Stimulated activated CD4-positive, alpha-beta T cell treated with anti-CD3 and anti-CD28 coated beads, Interleukin-1b, Interleukin-23, amount 100 ng/mL, for 48 hours (primary cell): ENCODE data around the gene P2RY6.

Source experiments
- DNase-seq: peaks from one replicate; pipeline ENCODE4 v3.0.0-alpha.2; 2020

P2RY6 gene

DNA sequence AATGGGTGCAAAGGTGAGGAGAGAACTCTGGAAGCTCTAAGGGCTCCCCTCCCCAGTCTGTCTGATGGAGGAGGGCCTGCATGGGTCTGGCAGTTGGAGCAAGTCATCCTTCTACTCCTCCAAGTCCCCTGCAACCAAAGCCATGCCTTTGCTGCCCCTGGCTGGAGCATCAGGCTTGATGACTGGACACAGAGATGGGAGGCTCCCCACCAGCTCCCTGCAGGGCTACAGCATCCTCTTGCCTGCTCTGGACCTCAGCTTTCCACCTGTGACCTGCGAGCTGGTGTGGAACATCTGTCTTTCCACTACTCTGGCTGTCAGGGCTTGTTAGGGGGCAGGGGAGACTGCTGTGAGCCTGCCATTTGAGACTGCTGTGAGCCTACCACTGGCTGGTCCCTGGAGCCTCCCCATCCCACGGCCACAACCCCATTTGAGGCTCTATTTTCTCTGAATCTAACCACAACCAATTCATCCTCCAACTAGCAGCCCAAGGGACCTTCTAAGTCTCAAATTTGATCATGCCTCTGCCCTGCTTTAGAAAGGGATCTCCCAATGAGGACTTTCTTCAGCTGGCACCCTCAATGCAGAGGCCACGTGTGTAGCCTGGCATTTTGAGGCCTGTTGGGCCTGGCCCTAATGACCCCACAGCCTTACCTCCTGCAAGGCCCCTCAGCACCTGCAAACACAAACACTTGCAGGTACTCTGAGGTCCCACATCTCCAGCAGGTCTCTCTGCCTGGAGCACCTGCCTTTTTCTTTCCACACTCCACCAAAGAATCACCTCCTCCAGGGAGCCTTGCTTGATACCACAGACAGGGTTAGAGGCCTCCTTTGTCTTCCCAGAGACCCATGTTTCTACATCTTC lies 9.9 kb downstream of the P2RY6 start:
- DNase-seq = no peak

DNA sequence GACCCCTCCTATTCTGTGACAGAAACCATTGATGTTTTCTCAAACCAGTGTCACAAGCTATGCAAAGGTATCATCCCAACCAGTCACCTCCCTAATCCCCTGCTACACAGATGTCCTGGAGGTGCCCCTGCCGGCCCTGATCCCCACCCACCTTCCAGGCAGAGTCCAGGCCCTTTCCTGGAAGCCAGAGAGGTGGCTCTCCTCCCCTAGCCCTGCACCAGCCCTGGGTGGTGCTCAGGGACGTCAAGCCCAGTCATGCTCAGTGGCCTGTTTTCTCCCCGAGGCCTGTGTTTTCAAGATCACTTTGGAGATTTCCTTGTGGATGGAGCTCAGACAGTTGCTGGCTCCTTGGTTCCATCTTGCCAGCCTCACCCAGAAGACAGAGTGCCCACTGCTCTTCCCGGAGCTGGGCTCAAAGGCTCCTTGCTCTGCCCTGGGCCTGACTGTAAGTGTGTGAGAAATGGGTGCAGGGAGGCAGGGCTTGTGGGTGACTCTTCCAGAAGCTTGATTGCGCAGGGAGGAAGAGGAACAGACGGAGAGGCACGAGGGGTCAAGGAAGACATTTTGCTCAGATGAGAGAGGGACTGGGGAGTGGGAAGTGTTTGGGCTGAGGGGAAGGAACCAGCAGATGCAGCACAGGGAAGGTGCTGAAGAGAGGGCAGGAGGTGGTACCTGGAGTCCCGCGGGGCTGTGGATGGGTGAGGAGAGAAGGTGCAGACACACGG lies 11.3 kb downstream of the P2RY6 start:
- DNase-seq = no peak

DNA sequence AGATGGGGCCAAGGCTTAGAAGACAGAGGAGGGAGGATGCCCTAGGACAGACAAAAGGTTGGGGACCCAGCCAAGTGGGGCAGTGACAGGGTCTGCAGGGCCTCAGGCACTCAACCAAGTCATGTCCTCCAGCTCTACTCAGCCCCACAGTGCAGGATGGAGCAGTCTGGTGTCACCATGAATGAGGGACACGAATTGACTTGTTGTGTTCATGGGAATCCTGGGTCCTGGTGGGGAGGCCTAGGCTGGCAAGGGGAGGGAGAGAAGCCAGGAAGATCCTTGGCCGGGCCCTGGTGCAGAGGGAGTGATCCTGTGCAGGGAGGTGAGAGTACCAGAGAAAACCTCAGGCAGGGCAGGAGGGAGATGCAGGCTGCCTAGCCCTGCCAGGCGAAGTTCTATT lies 12.0 kb downstream of the P2RY6 start:
- no peak for DNase-seq

DNA sequence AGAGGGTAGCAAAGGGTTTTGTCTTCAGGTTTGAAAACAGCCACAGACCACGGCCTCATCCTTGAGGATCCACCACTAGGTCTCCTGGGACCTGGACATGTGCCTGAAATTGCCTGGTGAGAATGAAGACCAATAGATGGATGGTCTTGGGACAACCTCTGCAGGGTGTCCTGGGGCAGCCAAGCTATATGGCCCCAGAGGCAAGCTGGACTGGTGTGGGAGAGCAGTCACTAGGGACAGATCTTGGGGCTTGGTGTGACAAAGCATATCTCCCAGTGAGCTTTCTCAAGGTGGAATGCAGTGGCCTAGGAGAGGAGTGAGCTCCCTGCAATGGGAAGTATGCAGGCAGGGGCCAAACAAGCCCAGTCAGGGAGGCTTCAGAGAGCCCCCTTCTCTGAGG lies 13.6 kb downstream of the P2RY6 start:
- no peak for DNase-seq

DNA sequence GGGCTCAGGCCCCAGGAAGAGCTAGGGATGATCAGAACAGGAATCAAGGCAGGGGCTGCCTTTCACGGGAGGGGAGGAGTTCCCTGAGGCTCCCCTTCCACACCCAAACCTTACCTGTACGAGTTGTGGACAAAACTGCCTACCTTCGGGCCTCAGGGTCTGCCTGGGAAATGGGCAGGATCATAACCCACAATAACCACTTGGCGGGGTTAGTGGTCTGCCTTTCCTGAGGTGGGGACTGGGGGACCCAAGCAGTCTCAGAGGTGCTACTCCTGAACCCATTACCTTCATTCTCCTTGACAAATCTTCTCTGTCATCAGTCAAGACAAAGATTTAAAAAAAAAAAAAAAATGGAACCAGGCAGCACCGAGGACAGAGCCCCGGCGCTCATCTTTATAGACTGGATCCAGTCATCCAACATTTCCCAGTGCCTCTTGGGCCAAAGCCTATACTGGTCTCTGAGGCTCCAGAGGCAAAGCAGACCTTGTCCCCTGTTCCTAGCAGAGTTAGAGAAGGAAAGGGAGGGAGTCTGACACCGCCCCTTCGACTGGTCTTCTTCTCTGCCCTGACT lies 14.2 kb downstream of the P2RY6 start:
- DNase-seq = no peak

DNA sequence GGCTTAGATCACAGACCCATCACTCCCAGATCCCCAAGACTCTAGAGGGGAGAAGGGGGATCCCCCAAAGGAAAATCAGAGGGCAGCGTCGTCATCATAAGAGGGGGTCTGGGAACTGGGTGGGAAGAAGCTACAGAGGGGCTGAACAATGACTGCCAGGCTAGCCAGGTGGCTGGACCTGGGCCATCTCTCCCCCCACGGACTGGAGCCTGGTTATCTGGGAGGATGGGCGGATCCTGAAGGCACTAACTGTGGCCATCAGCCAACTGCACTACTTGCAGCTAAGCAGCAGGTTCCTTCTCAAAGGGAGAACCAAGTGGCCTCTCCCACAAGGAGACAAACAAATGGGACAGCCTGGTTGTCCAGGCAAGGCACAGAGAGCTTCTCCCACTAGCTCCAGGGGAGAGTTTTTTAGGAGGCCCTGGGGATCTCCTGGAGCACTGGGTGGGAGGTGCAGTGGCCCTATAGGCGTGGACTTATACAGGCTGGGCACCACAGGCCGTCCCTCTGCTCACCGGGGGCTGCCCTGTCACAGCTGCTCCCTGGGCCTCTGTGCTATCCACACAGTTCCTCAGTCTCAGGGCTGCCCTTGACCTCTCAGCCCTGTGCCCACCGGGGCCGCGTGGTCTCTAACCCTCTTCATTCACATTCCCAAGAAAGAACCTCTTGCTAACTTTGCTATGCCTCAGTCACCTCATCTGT lies 15.4 kb downstream of the P2RY6 start:
- no peak for DNase-seq

DNA sequence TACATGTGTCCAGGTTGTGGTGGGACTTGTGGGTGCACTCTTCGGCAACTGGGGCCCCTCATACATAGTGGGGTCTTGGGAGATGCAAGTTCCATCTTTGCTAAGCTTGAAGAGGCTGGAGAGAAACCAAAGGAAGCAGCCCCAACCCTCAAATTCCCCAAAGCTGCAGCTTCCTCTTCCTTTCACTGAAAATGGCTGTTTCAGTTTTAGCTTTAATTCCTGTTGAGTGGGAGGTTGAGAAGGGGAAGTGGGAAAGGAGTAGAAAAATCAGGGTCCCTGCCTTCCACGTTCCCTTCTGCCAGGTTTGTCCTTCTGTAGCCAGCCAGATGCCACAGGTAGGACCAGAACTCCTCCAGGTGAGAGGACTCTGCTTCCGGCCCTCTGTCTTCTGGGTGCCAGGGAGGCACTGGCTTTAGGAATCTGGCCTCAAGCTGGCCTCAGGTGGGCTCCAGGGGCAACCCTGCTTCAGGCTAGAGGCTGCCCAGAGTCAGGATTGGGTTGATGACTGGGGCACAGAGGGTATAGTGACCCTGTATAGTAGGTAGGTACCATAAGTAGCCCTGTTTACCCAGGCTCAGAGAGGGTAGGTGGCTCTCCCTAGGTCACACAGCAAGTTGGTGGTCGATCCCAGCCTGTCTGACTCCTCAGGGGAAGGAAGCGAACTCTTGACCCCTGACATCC lies 16.2 kb downstream of the P2RY6 start:
- DNase-seq = no peak

DNA sequence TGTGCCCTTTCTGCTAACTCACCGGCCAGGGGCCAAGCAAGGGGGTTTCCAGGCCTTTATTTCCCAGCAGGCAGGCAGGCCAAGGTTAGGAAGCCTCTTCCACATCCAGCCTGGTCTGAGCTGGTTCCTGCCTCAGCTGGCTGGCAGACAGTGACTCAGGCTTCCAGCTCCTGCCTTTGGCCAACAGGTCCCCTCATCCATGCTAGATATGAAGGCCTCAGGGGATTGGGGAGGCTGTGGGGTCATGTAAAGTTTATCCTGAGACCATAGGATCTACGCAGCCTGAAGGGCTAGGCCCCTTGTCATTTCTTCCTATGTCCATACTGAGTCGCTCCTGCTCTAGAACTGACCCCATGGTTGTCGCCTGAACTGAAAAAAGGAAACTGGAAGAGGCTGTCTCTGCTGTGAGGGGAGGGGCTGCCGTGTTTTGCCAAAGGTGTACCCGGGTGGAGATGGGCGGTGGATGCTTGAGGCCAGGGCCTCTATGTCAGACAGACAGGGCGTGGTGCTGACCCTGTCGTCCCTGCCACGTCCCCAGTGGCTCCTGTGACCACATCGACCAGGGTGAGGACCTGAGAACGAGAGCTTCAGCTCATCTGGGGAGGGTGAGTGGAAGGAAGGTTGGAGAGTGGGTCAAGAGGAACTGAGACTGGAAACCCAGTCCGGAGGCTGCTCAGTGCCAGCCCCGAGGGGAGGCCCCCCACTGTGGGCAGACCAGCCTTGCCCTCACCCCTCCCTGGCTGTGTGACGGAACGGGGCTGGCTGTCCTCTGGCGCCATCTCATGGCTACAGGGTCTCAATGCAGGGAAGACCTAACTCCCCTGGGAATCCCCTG lies 17.0 kb downstream of the P2RY6 start:
- DNase-seq = peak; percentile 41

DNA sequence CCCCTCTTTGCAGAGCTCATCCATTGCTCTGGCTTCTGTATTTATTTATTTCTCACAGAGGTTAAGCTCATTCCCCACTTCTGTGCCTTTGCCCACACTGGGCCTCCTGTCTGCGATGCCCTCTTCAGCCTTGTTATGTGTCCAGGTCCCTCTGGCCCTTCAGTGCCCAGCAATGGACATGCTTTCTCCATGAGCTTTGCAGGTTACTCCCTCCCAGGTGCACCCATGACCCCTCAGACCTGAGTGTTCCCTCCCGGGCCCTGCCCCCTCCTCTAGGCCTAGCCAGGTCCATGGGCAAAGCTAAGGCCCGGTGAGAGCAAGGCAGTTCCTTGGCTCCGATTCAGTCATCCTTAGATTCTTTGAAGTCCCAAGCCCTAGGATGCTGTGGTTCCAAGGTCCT lies 18.4 kb downstream of the P2RY6 start:
- DNase-seq = no peak

DNA sequence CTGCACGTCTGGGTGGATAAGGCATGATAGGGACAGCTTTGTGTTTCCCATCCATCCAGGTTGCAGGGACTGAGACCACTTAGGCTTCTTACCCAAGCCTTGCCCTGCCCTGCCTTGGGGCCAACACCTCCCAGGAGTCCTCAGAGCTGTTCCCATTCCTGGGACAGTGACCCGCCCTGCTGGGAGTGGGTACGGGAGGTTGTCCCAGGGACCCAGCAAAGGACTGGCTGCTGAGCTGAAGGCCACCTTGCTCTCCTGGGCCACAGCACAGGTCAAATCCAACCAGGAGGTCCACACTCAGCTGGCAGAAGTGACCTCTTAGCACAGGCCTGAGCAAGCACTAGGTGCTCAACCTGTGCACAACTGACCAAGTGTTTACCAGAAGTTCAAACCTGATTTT lies 19.1 kb downstream of the P2RY6 start:
- DNase-seq = no peak

DNA sequence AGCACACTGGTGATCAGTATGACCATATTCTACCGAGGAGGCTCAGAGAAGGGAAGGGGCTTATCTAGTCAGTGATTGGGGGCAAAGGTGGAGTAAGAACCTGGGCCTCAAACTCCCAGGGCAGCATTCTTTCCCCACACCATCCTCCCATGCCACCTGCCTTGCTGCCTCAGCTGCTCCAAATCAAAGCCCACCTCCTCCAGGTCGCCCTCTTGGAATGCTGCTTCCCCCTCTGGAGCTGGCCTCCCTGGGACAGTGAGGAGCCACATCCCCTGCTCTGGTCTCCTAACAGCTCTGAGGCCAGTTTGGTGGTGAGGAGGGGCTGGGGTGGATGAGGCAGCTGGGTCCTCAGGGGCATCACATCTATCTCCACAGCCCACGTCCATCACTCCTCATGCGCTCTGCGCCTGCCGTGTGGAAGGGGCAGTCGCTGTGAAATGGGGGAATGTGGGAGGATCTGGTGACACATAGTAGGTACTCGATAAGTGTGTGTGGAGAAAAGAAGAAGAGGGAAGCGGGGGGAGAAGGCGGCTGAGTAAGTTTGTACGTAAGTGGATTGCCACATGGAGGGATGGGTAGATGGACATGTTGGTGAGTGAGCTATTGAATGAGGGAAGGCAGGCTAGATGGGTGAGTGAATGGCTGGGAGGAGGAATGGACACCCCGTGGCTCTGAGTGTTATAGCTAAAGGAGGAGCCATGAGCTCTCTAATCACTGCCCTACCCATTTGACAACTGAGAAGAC lies 19.8 kb downstream of the P2RY6 start:
- no peak for DNase-seq

DNA sequence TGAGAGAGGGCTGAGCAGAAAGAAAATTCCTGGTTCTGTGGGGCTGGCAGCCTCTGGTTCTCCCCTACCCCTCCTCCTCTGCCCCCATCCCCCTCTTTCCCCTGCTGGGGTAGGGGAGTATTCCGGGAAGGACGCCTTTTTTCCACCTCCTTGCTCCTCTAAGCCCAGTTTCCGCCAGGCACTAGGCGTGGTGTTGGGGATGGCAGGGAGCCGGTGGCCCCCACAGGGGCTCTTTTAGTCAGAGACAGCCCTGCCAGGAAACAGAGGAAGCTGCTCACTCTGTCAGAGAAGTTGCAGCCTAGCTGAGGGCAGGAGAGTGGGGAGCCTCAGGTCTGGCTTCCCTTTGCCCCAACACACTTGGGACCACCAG lies 20.4 kb downstream of the P2RY6 start:
- no peak for DNase-seq

DNA sequence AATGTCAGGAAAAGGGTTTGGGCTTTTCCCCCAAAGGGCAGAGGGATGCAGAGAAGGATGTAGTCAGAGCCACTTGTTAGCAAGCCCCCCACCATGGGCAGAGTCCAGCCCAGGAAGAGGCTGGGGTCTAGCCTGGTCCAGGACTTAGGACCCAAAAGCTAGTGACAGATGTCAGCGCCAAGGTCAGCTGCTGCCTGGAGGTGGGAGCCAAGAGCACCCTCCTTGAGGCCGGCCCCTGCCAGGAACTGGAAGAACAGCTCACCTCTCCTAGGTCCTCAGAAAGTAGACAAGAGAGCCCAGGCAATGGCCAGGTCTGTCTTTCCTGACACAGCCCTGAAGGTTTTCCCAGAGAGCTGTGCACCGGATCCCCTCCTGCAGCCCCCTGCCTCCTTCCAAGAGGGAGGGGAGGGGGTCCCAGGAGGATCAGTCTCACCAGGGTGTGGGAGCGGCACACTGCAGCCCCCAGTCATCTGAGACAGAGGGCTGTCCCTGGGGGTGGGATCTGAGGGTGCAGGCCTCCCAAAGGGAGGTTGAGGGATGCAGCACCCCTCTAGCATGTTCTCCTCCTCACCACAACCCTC lies 21.3 kb downstream of the P2RY6 start:
- no peak for DNase-seq

DNA sequence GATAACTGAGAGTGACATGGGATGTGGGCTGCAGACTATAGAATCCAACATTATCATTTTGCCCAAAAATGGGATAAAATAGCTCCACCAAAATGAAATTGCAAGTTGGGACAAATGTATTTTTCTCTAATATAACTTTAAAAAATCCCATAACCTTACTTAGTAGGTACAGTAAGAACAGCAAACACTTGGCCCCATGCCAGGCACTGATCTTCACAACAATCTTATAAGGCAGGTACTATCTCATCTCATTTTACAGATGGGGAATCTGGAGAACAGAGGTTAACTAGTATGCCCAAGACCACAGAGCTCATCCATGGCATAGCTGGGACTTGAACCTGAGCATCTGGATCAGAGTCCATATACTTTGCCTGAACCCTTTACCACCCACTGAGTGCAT lies 22.5 kb downstream of the P2RY6 start:
- no peak for DNase-seq

DNA sequence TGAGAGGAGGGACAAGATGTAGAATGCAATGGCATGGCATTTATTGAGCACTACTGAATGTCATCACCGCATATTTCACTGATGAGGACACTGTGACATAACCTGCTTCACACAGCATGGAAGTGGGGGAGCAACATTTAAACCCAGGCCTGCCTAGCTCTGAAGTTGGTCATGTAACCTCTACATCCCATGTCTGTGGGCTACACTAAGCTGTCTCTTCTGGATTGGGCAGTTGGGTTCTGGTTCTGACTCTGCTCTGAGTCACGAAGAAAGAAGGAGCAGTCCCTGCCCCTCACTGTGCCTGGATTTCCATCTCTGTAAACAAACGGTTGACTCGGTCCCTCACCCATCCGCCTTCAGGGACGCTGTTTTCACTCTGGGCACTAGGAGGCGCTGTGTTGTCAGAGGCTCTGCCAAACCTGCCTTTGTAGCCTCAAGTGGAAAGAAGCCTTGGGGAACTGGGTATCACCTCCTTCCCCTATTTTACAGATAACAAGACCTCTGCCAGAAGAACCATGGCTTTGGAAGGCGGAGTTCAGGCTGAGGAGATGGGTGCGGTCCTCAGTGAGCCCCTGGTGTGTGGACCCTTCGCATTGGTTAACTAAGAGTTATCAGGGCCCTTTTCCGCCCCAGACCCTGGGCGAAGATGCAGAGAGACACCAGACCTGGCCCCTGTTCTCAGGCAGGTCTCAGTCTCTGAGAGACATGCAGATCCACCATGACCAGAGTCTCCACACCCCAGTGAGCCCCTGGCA lies 23.3 kb downstream of the P2RY6 start:
- peak; percentile 83 for DNase-seq

DNA sequence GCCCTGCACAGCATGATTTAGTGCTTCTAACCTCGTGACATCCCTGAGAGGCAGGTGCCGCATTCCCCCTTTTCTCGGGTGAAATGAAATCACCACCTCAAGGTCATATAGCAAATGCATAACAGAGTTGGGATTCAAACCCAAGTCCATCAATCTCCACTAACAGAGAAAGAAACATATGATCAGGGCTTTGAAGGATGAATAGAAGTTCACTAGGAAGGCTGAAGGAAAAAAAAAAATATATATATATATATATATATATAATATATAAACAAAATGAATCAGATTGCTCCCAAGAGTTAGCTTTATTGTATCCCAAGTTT lies 23.8 kb downstream of the P2RY6 start:
- DNase-seq = no peak

DNA sequence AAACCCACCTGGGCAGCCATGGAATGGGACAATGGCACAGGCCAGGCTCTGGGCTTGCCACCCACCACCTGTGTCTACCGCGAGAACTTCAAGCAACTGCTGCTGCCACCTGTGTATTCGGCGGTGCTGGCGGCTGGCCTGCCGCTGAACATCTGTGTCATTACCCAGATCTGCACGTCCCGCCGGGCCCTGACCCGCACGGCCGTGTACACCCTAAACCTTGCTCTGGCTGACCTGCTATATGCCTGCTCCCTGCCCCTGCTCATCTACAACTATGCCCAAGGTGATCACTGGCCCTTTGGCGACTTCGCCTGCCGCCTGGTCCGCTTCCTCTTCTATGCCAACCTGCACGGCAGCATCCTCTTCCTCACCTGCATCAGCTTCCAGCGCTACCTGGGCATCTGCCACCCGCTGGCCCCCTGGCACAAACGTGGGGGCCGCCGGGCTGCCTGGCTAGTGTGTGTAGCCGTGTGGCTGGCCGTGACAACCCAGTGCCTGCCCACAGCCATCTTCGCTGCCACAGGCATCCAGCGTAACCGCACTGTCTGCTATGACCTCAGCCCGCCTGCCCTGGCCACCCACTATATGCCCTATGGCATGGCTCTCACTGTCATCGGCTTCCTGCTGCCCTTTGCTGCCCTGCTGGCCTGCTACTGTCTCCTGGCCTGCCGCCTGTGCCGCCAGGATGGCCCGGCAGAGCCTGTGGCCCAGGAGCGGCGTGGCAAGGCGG lies 24.5 kb downstream of the P2RY6 start:
- no peak for DNase-seq

DNA sequence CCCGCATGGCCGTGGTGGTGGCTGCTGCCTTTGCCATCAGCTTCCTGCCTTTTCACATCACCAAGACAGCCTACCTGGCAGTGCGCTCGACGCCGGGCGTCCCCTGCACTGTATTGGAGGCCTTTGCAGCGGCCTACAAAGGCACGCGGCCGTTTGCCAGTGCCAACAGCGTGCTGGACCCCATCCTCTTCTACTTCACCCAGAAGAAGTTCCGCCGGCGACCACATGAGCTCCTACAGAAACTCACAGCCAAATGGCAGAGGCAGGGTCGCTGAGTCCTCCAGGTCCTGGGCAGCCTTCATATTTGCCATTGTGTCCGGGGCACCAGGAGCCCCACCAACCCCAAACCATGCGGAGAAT lies 25.1 kb downstream of the P2RY6 start:
- no peak for DNase-seq

DNA sequence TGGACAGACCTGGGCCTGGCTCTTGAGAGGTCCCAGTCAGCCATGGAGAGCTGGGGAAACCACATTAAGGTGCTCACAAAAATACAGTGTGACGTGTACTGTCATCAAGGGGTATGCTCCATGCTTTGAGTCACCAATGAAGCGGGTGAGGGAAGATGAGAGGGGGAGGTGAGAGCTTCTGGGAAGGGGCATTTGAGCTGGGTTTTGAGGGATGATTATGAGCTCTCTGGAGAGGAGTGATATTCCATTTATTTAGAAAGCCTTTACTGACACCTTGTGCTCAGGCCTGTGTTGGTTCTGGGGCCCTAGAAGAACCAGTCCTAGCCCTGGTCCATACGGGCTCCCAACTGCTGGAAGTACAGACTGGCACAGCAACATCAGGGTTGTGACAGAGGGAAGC lies 25.6 kb downstream of the P2RY6 start:
- no peak for DNase-seq

DNA sequence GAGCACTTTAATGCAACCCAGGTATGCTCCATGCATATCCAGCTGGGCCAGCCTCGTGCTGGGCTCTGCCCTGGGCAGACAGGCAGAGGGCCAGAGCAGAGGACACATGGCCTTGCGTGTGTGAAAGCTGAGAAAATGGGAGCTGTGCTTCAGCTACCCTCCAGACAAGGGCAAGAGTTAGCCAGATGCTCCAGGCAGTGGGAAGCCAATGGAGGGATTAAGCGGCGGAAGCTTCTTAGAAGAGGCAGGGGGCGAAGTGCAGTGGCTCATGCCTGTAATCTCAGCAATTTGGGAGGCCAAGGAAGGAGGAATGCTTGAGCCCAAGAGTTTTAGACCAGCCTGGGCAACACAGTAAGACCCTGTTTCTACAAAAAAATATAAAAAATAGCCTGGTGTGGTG lies 26.1 kb downstream of the P2RY6 start:
- no peak for DNase-seq
